Stimulated activated CD8-positive, alpha-beta memory T cell treated with anti-CD3 and anti-CD28 coated beads, Interleukin-15, amount 100 ng/mL, for 24 hours (primary cell): ENCODE measurements around the gene KIAA0232.

Experiments
- DNase-seq: peaks from one replicate; pipeline ENCODE4 v3.0.0-alpha.2; 2020; ENCODE audit warnings: low read depth

Gene KIAA0232

GRCh38 chr4:6920171-6920570, 137.6 kb downstream of the KIAA0232 start:
- no peak for DNase-seq

DNA sequence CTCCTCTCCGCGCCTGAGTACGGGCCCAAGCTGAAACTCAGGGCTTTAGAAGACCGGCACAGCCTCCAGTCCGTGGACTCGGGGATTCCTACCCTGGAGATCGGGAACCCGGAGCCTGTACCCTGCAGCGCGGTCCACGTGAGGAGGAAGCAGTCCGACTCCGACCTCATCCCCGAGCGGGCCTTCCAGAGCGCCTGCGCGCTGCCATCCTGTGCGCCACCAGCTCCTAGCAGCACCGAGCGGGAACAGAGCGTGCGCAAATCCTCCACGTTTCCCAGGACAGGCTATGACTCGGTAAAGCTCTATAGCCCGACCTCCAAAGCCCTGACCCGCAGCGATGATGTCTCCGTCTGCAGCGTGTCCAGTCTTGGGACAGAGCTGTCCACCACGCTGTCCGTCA, 141.0 kb downstream of the KIAA0232 start:
- no peak for DNase-seq

DNA sequence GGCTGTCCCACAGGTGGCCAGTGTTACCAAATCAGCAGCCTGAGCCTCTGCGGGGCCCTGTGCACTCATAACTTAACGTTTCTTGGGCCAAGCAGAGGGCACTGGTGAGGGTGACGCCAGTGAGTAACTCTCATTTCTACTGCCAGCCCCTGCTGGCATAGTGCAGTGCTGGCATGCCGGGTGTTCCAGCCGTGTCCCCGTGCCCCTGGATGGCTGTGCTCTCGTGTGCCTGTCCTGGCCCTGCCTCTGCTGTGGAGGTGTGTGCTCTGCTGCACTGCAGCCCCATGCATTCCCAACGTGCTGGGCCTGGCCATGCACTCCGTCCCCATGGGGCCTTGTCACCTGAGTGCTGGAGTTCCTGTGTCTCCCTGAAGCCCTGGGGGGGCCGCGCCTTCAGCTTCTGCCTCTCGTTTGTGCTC, 141.8 kb downstream of the KIAA0232 start:
- no peak for DNase-seq

DNA sequence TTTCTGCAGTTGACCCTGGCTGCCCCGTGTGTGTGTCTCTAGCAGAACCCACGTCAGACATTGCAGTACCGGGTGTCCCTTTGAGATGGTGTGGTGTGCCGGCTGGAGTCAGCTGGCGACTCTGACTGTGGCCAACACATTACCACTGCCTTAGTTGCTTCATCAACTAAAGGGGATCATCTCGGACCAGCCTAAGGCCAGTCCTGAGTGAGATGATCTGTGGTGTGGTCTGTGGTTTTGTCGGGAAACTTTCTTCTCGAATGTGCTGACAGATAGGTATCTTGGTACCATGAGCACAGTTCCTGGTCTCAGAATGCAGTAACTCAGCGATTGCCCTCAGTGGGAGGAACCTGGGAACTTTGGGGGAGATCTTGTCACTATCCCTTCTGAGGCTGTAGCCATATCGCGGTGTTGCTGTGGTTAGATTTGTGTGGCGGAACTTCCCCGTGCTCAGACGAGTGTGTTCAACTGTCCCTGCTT, 142.9 kb downstream of the KIAA0232 start:
- DNase-seq: no peak

DNA sequence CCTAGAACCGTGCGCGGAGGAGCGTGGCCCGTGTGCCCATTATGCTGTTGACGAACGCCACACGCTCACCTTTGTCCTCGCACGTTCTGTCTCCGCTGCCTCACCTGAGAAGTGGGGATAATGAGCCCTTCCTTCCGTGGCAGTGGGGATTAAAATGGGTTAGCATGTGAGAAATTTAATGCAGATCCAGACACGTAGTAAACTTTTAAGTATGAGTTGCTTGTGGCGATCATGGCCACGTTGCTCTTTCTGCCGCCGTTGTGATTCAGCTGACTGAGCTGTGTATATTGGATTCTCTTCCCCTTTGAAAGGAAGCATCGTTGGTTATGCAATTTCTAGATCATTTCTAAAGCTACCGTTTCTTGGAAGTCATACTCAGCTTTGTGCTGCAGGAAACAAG, 143.6 kb downstream of the KIAA0232 start:
- no peak for DNase-seq

DNA sequence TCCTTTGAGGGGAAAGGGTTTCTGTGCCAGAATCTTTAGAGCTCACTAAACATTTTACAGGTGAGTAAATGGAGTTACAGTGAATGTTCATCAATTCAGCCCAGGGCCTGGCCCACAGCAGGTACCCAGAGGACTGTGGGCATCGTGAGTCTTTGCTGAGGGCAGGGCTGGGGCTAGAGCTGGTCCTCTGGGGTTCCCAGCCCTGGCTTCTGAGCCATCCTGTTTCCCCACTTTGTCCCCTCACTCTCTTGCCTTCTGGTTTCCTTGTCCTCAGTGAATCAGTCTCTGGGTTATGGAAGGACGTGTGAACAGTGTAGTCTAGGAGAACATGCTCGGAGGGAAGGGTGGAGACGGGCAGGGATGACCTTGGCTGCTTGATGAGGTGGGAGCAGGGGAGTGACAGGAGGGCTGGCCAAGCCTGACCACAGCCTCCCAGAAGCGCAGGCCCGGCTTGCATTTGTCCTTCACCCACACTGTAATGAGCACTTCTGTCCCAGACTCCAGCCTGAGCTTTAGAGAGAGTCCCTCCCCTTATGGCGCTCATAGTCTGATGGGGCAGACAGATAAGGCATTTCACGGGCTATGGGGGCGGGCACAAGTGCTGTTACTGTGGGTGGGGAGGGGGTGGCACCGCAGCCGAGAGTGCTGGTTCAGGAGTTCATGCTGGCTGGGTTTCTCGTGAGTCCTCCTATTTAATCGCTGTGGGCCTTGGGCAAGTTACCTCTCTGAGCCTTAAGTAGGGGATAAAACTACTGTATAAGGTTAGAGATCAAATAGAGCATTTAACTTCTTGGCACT, 144.4 kb downstream of the KIAA0232 start:
- no peak for DNase-seq

GRCh38 chr4:6928081-6928480, 145.6 kb downstream of the KIAA0232 start:
- DNase-seq: no peak

- no peak for DNase-seq
These were observed 146.8 kb downstream of the KIAA0232 start for GRCh38 chr4:6929339-6929811.

DNA sequence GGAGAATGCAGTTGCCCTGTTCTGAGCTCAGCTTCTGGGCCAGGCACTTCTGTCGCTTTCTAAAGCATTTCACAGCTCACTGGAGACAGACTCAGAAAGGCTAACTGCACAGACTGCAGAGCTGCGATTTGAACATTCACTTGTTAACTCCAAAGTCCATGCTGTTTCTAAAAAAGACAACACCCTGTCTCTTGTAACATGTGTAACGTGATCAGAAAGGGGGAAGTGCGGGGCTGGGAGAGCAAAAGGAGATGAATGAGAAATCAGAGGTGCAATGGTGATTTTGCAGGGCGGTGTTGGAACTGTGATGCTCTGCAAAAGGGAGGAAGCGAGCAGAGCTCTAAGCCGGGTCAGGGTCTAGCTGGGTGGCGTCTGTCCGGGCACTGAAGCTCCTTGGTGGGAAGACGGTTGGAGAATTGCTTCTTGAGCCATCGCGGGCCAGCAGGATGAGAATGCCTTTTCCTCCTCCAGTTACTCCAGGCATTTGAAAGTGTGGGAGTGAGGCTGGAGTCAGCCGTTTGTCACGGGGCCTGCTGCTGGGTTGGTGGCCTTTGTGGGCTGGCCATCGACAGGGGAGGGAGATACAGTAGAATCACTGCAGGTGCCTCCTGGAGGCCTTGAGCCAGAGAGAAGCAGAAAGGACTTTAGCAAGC, 147.4 kb downstream of the KIAA0232 start:
- DNase-seq: no peak

GRCh38 chr4:6932475-6932874, 149.9 kb downstream of the KIAA0232 start:
- DNase-seq: no peak

DNA sequence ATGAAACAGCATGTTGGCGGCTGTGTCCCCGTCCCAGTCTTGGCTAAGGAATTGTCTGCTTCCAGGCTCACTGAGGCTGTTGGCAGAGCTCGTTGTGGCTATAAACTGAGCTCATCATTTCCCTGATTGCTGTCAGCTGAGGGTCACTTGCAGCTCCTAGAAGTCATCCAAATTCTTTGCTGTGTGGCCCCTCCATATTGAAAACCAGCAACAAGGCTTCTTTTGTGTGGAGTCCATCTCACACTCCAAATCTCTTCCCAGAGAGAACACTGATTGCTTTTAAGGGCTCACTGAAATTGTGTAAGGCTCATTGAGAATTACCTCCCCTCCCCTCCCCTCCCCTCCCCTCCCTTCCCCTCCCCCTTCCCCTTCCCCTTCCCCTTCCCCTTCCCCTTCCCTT, 150.4 kb downstream of the KIAA0232 start:
- DNase-seq: no peak
